ENCODE results near the gene FIS1.
"Not testable (repeated sequence)": the region's sequence is repeated elsewhere in the genome, so short reads cannot be mapped to it uniquely, and the experiment has no call there.

FIS1 gene

DNA sequence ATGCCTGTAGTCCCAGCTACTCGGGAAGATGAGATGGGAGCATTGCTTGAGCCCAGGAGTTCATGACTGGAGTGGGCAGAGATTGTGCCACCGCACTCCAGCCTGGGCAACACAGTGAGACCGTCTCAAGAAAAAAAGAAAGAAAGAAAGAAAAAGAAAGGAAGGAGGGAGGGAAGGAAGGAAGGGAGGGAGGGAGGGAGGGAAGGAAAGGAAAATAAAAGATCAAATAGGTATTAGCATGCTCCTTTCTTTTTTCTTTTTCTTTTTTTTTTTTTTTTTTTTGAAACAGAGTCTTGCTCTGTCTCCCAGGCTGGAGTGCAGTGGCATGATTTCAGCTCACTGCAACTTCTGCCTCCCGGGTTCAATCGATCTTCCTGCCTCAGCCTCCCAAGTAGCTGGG is 8.3 kb upstream of the FIS1 start:
- DNase-seq = not testable (repeated sequence)

DNA sequence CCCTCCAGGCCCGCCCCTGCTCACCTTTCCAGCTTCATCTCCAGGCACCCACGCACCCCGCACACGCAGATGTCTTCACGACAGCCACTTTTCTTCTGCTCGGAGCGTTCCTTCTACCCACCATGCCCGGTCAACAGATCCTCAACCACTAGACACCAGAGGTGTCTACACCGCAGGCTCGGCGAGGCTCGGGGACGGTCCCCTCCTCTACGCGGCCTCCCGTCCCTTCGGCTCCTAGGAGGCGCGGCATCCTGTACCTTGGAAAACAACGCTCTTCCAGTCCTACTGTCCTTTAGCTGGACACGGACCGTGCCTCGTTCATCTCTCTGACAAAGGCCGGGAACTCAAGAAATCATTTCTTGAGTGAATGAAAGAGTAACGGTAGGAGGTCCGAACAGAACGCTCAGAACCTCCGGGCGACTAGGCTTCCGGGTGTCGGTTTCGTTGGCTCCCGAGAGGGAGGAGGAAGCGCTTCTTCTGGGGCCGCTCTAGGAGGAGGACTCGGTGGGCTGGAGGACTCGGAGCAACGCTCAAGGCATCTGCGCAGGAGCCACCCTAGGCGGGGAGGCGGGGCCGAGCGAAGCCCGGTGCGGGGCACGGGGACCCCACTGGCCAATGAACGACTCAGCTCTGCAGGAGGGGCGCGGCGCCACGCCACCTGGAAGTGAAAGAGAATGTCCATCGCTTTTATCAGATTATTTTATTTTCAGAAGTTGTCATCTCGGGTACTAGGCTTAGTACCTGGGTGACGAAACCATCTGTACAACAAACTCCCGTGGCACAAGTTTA is 7.2 kb upstream of the FIS1 start:
- DNase-seq = peak; percentile 96

DNA sequence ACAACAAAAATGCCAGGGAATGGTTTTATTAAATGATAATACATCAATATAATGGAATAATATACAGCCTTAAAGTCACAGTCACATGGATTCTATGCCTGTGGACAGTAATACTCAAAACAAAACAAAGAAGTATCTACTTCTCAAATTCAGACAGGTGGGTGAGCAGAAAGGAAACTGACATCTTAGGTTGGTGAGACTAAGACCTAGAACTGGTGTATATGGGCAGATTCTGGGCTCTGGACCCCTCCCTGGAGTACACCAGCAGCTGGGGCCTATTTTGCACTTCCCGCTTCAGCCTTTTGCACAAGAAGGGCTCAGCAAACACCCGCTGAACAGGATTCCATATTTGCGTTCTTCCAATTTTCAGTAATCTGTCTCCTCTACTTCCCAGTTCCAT is 5.4 kb upstream of the FIS1 start:
- DNase-seq = no peak

DNA sequence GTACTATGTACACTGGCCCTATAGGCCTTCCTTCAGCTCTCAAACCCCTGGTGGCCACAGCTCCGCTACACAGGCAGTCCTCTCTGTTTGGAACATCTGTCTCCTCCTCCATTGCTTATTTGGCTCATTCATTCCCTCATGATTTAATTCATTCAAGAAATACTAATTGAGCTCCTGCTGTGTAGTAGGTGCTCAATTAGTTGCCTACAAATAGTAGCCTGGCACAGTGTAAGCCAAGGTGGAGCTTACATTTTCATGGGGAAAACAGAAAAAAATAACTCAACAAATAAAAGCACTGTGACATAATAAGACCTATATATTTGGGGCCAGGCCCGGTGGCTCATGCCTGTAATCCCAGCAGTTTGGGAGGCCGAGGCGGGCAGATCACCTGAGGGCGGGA is 3.4 kb upstream of the FIS1 start:
- DNase-seq = no peak

DNA sequence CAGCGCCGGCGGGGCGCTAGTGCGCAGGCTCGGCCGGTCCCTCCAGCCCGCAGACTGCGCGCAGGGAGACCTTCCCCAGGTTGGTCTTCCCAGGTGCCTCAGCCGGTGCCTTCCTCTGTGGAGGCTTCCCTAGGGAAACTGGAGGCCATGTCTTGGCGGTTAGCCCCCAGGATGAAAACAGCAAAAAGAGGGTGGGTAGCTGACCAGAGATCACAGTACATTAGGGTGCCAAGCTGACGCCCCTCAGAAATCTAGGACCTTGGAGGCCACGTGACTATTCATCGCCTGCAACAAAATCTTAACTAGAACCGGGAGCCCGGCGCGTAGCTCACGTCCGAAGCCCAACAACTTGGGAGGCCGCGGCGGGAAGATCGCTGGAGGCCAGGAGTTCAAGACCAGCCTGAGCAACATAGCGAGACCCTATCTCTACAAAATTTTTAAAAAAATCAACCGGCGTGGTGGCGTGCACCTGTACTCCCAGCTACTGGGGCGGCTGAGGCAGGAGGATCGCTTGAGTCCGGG is 327 bp upstream of the FIS1 start:
- peak; percentile 97 for DNase-seq

DNA sequence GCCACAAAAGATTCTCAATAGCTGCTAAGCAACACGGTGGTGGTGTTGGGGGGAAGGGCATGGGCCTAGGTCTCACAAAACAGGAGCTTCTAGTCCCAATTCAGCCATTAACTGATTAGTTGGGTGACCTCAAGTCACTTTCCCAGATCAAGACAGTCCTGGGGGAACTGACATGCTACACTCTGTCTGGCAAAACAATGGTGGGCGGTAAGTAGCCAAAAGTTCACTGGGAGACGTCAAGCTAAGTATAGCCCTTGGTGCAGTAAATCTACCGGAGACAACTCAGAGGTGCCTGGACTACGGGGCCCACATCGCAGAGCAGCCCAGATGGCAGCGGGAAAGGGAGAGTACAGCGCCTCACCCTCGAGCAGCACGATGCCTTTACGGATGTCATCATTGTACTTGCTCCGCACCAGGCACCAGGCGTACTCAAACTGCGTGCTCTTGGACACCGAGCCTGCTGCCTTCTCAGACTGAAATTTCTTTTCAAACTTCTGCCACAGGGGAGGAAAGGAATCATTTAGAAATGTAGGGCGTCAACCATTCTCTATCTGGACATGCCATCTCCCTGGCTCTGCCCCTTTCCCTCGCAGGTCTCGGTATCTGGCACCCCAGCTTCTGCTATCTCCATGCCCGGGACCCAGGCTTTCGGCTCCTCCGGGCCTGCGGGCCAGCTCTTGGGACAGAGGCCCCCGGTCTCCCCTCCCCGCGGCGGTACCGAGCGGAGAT is 1.1 kb downstream of the FIS1 start:
- DNase-seq = peak; percentile 46

DNA sequence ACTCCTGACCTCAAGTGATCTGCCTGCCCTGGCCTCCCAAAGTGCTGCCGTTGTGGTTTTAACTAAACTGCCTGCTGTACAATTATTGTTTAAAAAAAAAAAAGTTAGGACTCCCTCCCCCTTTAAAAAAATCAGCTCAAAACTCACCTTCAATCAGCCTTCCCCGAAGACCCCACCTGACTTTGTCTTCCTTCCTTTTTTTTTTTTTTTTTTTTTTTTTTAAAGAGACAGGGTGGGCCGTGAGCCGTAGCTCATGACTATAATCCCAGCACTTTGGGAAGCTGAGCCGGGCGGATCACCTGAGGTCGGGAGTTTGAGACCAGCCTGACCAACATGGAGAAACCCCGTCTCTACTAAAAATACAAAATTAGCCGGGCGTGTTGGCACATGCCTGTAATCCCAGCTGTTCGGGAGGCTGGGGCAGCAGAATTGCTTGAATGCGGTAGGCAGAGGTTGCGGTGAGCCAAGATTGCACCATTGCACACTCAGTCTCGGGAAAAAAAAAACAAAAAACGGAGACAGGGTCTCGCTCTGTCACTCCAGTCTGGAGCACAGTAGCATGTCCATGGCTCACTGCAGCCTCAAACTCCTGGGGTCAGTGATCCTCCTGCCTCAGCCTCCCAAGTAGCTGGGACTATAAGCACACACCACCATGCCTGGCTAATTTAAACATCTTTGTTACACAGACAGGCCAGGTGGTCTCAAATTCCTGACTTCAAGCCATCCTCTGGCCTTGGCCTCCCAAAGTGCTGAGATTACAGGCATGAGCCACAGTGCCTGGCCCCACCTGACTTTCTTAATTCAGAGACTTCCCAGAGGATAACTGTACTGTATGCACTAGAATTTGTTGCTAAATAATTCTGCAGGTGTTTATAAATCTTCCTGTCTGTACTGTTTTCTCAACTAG is 3.2 kb downstream of the FIS1 start:
- DNase-seq = peak; percentile 70

DNA sequence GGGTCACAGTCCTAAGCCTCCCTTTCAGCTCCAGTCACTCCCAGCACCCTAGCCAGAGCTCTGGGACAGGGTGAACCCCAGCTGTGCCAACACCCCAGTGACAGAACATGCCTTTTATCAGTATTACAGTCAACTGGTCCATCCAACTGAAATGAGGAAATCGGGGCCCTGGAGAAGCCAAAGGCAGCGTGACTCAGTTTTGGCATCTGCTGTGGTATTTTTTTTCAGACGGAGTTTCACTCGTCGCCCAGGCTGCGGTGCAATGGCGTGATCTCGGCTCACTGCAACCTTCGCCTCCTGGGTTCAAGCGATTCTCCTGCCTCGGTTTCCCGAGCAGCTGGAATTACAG is 3.9 kb downstream of the FIS1 start:
- DNase-seq = peak; percentile 76

DNA sequence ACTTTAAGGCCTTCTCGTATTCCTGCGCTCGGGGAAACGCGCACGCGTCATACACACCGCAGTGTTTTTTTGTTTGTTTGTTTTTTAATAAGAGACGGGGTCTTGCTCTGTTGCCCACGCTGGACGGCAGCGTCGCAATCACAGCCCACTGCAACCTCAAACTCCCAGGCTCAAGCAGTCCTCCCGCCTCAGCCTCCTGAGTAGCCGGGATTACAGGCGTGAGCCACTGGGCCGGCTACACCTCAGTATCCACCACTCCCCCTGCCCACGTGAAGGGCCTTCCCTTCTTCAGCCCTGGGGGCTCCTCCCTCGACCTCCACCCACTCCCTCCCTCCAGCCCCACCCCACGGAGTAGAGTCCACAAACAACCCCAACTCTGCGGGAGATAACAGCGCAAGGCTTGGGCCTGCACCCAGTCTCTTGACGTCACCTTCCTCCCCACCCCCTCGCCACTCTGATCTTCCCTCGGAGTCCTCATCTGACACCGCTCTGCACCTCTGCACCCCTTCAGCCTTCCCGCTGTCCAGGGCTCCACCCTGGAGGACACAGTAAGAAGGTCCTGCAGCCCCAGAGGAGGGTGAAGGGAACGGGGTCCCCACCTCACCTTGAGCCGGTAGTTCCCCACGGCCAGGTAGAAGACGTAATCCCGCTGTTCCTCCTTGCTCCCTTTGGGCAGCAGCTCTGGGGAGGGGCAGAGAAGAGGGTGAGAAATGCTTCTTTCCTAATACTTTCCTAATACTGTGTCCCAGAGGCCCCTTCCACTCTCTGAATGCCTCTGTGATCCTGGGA is 4.5 kb downstream of the FIS1 start:
- no peak for DNase-seq

DNA sequence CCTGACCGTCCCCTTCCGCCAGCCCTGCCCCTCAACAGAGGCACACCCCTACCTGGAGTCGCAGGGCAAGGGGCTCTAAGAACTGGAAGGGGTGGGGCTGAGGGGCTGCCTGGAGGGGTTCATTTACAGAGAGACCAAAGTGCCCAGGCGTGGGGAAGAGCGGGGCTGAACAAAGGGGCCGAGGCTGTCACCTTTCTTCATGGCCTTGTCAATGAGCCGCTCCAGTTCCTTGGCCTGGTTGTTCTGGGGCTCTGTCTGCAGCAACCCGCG is 5.0 kb downstream of the FIS1 start:
- no peak for DNase-seq

DNA sequence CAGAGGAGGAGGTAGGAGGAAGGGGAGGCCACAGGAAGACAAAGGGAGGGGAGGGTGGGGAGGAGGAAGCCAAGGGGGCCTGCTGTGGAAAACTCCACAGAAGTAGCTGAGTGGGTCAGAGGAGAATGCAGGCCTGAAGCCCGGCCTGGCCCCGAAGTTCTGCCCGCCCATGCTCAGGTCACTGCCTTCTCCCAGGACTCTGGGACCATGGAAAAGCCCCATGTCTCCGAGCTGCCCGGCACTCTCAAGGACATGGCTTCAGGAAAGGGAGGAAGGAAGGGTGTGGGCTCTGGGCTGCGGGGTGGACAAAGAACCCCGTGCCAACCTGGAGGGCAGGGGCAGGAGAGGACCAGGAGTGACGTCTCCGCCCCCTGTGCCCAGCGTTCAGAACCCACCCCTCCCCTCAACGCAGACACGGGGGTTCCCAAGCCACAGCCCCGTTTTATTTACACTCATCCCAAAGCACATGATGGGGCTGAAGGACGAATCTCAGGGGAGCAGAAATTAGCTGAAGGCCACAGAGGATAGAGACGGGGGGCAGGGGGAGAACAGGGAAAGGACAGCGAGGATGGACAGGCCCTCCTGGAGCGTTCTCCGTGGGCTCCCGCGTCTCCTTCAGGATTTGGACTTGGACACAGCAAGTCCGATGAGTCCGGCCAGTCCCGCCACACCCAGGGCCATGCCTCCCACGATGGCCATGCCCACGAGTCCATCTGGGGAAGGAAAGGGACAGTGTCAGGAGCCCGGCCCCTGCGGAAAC is 5.5 kb downstream of the FIS1 start:
- no peak for DNase-seq

DNA sequence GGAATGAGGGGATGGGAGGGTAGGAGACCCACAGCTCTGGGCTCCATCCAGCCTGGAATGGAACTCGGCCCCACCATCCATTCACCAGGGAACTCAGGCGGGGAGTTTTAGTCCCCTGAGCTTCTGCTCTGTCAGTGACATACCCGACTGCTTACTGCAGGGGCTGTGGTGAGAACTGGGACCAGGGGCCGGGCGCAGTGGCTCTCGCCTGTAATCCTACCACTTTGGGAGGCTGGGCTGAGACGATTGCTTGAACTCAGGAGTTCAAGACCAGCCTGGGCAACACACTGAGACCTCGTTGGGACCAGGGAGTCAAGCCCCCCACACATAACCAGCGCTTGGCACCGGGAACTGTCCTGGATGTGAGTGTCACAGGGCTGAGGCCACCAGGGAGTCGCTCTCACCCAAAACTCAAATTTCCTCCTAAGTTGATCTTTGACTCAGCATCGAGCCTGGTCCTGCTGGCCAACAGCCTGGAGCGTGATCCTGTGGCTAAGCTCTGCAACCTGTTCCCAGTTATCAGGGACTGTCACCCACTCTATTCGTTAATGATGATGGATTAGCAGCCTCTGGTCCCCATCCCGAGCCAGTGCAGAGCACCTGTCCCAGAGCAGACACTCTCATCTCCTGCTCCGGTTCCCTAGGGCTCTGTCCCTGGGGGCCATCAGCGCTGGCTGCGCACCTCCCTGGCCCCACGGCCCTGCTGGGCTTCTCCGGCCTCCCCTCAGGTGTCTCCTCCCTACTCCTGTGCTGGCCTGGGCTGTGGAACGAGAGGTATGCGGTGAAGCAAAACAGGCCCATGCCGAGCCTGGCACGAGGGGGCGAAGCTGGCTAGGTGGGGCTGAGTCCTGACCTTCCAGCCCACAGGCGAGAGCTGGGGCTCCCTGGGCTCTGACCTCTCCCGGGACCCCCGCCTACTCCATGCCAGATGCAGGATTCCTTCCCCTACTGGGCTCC is 6.4 kb downstream of the FIS1 start:
- no peak for DNase-seq

DNA sequence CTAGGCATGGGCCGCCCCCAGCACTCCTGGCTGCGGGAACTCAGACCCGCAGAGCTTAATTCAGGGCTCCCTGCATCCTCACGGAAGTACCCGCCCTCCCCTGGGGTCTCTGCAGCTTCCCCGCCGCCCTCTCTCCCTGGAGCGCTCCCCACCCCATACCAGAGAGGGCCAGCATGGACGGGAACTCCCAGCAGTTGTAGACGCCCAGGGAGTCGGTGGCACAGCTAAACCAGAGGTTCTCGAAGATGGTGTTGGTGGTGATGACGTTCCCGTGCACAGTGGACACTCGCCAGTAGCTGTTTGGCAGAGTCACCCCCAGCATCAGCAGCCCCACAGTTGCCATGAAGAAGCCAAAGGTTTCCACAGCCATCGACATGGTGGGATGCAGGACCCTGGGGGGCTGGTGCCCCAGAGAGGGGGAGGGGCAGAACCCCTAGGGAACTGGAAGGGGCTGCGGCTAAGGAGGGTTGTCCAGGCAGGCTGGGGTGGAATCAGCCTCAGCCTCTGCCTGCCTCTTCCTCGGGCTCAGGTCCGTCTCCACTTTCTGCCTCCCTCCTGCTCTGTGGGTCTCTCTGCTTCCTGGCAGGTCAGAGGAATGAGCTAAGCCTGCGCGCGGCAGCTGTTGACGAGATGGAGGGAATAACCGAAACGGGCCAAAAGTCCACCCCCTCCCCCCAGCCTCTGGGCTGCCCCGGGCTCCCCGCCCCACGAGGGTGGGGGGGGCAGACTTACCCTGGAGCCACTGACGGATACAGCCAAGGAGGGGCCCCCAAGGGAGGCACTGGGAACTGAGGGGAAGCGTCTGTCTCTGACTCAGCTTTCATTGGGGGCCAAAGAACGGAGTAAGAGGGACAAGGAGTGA is 7.4 kb downstream of the FIS1 start, which contains the start of gene CLDN15:
Gene CLDN15, minus strand, starts transcription at position 597 of the 862 bp plus-strand sequence. Its CDS starts 221 bp downstream, at position 376.
- DNase-seq = peak; percentile 22

DNA sequence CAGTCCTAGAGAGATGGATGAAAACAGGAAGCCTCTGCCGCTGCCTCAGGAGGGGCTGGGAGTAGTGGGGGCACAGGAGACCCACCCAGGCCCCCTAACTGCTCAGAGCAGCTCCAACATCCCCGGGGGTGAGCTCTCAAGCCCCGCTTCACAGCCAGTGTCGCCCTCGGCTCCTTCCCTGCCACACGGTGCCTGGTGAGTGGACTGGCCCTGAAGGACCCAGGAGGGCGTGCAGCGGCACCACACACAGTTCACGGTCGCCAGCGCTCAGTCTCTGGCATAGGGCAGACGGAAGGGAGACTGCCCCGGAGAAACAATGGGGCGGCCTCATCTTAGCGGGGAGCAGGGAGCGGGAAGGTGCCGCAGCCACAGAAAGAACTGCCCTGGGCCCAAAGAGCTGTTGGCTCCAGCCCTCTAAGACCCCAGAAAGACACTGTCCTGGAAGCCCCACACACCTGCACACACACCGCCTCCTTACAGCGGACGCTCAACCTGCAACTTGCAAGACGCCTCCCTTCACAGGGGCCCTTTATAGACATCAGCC is 8.5 kb downstream of the FIS1 start:
- DNase-seq = no peak

DNA sequence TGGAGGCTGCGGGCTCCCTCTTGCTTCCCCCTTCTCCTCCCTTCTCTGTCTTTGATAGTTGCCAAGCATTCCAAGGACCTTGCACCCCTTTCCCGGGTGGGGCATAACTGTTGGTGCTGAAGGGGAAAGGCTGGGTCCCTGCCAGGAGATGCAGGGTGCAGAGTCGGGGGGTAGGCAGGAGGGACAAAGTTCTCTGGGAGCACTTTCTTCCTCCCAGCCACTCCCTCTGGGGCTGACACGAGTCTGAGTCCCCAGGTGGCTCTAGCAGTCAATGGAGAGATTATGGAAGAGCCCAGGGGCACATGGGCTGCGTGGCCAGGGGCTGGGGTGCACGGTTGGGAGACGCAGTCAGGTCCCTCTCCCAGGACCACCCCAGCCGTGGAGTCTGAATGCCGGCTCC is 9.4 kb downstream of the FIS1 start:
- DNase-seq = no peak

DNA sequence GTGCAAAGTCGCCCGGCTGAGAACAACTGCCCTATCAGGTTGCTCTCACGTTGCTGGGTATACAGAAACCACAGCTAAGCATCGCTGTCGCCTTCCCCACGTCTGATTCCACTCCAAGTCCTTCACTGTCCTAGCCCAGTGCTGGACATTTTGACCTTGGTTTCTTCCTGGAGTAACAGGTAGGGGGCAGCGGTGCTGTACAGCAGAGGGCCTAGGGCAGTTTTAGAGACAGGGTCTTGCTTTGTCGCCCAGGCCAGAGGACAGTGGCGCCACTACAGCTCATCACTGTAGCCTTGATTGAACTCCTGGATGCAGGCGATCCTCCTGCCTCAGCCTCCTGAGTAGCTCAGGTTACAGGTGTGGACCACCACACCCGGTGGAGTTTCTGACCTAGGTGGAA is 9.8 kb downstream of the FIS1 start:
- no peak for DNase-seq

DNA sequence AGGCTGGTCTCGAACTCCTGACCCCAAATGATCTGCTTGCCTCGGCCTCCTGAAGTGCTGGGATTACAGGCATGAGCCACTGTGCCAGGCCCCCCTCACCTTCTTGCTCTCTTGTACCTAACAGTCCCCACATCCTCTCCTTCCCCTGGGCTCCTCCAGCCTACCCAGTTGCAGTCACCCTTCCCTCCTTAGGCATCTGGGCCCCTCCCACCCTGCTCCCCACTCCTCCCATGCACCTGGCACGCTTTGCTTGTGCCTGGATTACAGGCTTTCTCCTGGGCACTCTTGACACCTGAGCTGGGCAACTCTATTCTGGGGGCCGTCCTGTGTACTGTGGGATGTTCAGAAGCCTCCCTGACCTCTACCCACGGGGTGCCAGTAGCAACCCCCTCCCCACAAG is 10.2 kb downstream of the FIS1 start:
- peak; percentile 59 for DNase-seq

DNA sequence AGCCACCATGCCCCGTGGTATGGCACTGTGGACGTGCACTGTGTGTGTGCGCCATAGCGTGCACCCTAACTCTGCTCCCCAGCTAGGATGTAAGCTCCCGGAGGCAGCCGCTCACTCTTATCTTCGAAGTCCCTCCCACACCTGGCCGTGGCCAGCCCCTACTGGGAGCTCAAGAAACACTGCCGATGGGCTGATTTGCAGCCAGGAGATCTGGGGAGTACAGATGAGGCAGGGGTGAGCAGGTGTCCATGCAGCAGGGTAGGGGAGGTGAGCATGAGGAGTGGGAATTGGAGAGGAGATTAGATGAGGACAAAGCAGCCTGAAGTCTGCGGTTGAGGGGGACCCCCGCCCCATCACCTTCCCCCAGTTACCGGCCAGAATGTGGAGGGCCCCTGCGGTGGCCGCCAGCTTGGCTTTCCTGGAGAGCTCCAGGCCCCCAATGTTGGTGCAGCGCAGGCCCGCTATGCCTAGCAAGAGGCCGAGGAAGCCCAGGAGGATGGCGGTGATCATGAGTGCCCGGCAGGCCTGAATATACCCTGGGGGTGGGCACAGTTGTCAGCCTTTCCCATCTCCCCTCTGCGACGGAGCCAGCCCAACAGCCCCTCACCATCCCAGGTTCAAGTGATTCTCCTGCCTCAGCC is 10.9 kb downstream of the FIS1 start:
- peak; percentile 13 for DNase-seq
